Measurements from ENCODE around the gene GIPC3. TPM values are rescaled to one million over a fixed set of nuclear protein-coding genes. Genes with fewer than 3 reads are reported as not detected.
"Not testable (repeated sequence)": the region's sequence is repeated elsewhere in the genome, so short reads cannot be mapped to it uniquely, and the experiment has no call there.

Gene GIPC3
- total RNA-seq, 2 donors from 2014 or later = 0.78 to 0.99 TPM

DNA sequence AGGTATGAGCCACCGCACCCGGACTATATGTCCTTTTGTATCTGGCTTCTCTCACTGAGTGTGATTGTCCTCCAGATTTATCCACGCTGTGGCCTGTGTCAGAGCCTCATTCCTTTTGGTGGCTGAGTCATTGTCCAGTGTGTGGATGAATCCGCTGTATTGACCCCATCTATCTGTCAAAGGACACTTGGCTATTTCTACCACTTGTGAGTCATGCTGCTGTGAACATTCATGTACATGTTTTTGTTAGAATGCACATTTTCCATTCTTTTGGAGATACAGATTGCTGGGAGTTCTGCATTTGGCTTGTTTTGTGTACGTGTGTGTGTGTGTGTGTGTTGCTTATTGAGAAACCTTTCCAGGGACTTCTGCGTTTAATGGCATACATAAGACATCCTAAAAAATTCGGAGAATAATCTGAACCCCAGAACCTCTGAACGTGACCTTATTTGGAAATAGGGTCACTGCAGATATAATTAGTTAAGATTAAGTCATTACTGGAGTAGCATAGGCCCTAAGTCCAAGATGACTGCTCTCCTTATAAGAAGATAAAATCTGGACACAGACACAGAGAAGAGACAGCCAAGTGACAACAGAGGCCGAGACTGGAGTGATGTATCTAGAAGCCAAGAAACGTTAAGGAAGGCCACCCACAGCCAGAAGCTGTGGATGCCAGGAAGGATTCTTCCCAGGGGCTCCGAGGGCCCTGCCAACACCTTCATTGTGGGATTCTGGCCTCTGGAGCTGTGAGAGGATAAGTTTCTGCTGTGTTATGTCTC is 4.9 kb upstream of the GIPC3 start:
- Histone ChIP-seq H3K27me3 (peaks cover 0 to 3% of the 10 kb centered on the region in 2 donors), H3K4me1 (peaks cover 3% of the 10 kb centered on the region), H3K4me3 (no peak overlapping the region), H3K36me3 (replicated peaks in 1 of 2; ENCODE audit: insufficient read depth in 1 of 2, low read depth in 2 of 2) (no peaks in the 10 kb centered on the region), H3K9me3 (no peaks in the 10 kb centered on the region), H3K27ac (no peak overlapping the region)
- intact Hi-C loops (cut with DNase I) = loop anchor here (5.0 kb wide), 1 partner anchor 33 kb away; no protein-coding TSS in a partner anchor
- 55 to 59% methylated on average over 11 of the region's 11 CpGs for WGBS, 2 donors
- peak; percentile 32 for ATAC-seq
- peak in 1 of 4 donors; percentile 40 for DNase-seq
- no peak for TF ChIP-seq POLR2A (IDR thresholded peaks at IDR 0.05)

- not testable (repeated sequence) for H3K36me3 ChIP-seq (replicated peaks in 1 of 2; ENCODE audit: insufficient read depth in 1 of 2, low read depth in 2 of 2); H3K4me3 ChIP-seq; DNase-seq; H3K9me3 ChIP-seq; H3K27ac ChIP-seq; ATAC-seq
- intact Hi-C loops (cut with DNase I) = loop anchor here (5.0 kb wide), 1 partner anchor 34 kb away; no protein-coding TSS in a partner anchor
- H3K27me3 ChIP-seq = peaks cover 0 to 12% of the 10 kb centered on the region in 2 donors
- peaks cover 13% of the 10 kb centered on the region for H3K4me1 ChIP-seq
- 72 to 80% methylated on average over 2 to 4 of the region's 4 CpGs for WGBS, 2 donors
Observed at GRCh38 chr19:3581792-3582191, 3.5 kb upstream of the GIPC3 start.

DNA sequence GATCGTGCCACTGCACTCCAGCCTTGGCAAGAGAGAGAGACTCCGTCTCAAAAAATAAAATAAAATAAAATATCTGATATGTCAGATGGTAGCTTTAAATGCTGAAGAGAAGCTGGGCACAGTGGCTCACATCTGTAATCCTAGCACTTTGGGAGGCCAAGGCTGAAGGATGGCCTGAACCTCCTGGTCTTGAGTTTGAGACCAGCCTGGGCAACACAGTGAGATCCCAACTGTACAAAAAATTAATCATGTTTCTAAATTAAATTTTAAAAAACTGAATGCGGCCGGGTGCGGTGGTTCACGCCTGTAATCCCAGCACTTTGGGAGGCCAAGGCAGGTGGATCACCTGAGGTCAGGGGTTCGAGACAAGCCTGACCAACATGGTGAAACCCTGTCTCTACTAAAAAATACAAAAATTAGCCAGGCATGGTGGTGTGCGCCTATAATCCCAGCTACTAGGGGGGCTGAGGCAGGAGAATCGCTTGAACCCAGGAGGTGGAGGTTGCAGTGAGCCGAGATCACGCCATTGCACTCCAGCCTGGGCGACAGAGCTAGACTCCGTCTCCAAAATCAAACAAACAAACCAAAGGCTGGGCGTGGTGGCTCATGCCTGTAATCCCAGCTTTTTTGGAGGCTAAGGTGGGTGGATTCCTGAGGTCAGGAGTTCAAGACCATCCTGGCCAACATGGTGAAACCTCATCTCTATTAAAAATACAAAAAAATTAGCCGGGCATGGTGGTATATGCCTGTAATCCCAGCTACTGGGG is 1.1 kb upstream of the GIPC3 start:
- not testable (repeated sequence) for H3K4me3 ChIP-seq; H3K9me3 ChIP-seq; ATAC-seq; H3K27ac ChIP-seq; H3K36me3 ChIP-seq (replicated peaks in 1 of 2; ENCODE audit: insufficient read depth in 1 of 2, low read depth in 2 of 2); DNase-seq
- 66 to 72% methylated on average over 15 of the region's 15 CpGs for WGBS, 2 donors
- intact Hi-C loops (cut with DNase I) = loop anchor here (5.0 kb wide), 1 partner anchor 37 kb away; no protein-coding TSS in a partner anchor
- peaks cover 17% of the 10 kb centered on the region for H3K4me1 ChIP-seq
- peaks cover 0 to 12% of the 10 kb centered on the region in 2 donors for H3K27me3 ChIP-seq

- ATAC-seq = no peak
- H3K4me3 ChIP-seq = no peak overlapping the region
- H3K36me3 ChIP-seq (replicated peaks in 1 of 2; ENCODE audit: insufficient read depth in 1 of 2, low read depth in 2 of 2) = no peaks in the 10 kb centered on the region
- intact Hi-C loops (cut with DNase I) = no loop called here
- DNase-seq = no peak
- peaks cover 17% of the 10 kb centered on the region for H3K4me1 ChIP-seq
- no peaks in the 10 kb centered on the region for H3K9me3 ChIP-seq
- peaks cover 0 to 12% of the 10 kb centered on the region in 2 donors for H3K27me3 ChIP-seq
- no peak overlapping the region for H3K27ac ChIP-seq
- WGBS, 2 donors = 9 to 13% methylated on average over 7 to 15 of the region's 16 CpGs
- TF ChIP-seq POLR2A (IDR thresholded peaks at IDR 0.05) = no peak
- TF ChIP-seq, protein P1, sequence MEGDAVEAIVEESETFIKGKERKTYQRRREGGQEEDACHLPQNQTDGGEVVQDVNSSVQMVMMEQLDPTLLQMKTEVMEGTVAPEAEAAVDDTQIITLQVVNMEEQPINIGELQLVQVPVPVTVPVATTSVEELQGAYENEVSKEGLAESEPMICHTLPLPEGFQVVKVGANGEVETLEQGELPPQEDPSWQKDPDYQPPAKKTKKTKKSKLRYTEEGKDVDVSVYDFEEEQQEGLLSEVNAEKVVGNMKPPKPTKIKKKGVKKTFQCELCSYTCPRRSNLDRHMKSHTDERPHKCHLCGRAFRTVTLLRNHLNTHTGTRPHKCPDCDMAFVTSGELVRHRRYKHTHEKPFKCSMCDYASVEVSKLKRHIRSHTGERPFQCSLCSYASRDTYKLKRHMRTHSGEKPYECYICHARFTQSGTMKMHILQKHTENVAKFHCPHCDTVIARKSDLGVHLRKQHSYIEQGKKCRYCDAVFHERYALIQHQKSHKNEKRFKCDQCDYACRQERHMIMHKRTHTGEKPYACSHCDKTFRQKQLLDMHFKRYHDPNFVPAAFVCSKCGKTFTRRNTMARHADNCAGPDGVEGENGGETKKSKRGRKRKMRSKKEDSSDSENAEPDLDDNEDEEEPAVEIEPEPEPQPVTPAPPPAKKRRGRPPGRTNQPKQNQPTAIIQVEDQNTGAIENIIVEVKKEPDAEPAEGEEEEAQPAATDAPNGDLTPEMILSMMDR (IDR thresholded peaks at IDR 0.05) = peak in 5 of 7 experiments; percentile 14 to 26 (median 17)
Observed at GRCh38 chr19:3586127-3586626, 899 bp downstream of the GIPC3 start.

- intact Hi-C loops (cut with DNase I) = no loop called here
- WGBS, 2 donors = 42 to 53% methylated on average over 16 to 31 of the region's 31 CpGs
- Histone ChIP-seq H3K9me3 (no peaks in the 10 kb centered on the region), H3K27ac (no peak overlapping the region), H3K4me1 (peaks cover 19% of the 10 kb centered on the region), H3K4me3 (no peak overlapping the region), H3K27me3 (peaks cover 0 to 12% of the 10 kb centered on the region in 2 donors), H3K36me3 (replicated peaks in 1 of 2; ENCODE audit: insufficient read depth in 1 of 2, low read depth in 2 of 2) (no peaks in the 10 kb centered on the region)
- DNase-seq (peak; percentile 43 to 69 (median 66)), ATAC-seq (peak; percentile 54)
- TF ChIP-seq, protein P1 (IDR thresholded peaks at IDR 0.05) = no peak
- no peak for TF ChIP-seq POLR2A (IDR thresholded peaks at IDR 0.05)
Observed at GRCh38 chr19:3586707-3587346, 1.5 kb downstream of the GIPC3 start.

Data from body of pancreas (tissue), 4 donors.